Keratinocyte (primary cell): ENCODE data around the gene CPNE4. TPM values are rescaled to one million over a fixed set of nuclear protein-coding genes. Genes with fewer than 3 reads are reported as not detected.

ENCODE experiments used
- DNase-seq: peaks from one replicate; pipeline ENCODE4 v3.0.0-alpha.2; 2011; ENCODE audit warnings: low read depth, missing footprints, low spot score
- FAIRE-seq: peaks from 2 replicates; lab custom pipeline; 2011; peaks lifted over from hg19 to GRCh38; lab: Jason Lieb, UNC
- H2AFZ ChIP-seq: 2 replicates; pipeline ENCODE4 v1.6.0; 2012; ENCODE audit warnings: low read length, control low read depth, inconsistent platforms; ENCODE audit not compliant: control insufficient read depth
- H3K27ac ChIP-seq: 2 replicates; pipeline ENCODE4 v1.5.1; 2011; ENCODE audit warnings: low read length; ENCODE audit not compliant: control insufficient read depth, insufficient read depth
- H3K27me3 ChIP-seq: 3 replicates; pipeline ENCODE4 v1.6.0; 2011; ENCODE audit warnings: low read length; ENCODE audit not compliant: control insufficient read depth, insufficient read depth; ENCODE audit errors: extremely low read depth
- H3K36me3 ChIP-seq, 2 experiments: 2 replicates in 1 of 2; 3 replicates in 1 of 2; pipeline ENCODE4 v1.5.1; 2011; ENCODE audit warnings: low read length in 2 of 2, mild to moderate bottlenecking in 1 of 2; ENCODE audit not compliant: control insufficient read depth in 2 of 2, insufficient read depth in 2 of 2; ENCODE audit errors: extremely low read depth in 1 of 2
- H3K4me1 ChIP-seq: 3 replicates; pipeline ENCODE4 v1.5.1; 2011; ENCODE audit warnings: low read length; ENCODE audit not compliant: control insufficient read depth, insufficient read depth; ENCODE audit errors: extremely low read depth
- H3K4me2 ChIP-seq: 3 replicates; pipeline ENCODE4 v1.6.0; 2011; ENCODE audit warnings: low read depth, low read length; ENCODE audit not compliant: control insufficient read depth, insufficient read depth; ENCODE audit errors: extremely low read depth
- H3K4me3 ChIP-seq, 3 experiments: fragments of 200-600 bp in 1 of 3; sonication (generic) in 1 of 3; 2 replicates in 2 of 3; 3 replicates in 1 of 3; pipeline ENCODE4 v1.5.1; 2011 to 2016; ENCODE audit warnings: low read length in 3 of 3, mild to moderate bottlenecking in 3 of 3, control low read depth in 2 of 3, inconsistent platforms in 1 of 3, low read depth in 1 of 3, mixed read lengths in 1 of 3, mixed run types in 1 of 3, moderate library complexity in 1 of 3; ENCODE audit not compliant: control insufficient read depth in 2 of 3, insufficient read depth in 2 of 3; ENCODE audit errors: extremely low read depth in 1 of 3
- H3K79me2 ChIP-seq: 2 replicates; pipeline ENCODE4 v1.6.0; 2012; ENCODE audit warnings: low read length; ENCODE audit not compliant: control insufficient read depth, insufficient read depth
- H3K9ac ChIP-seq: 3 replicates; pipeline ENCODE4 v1.6.0; 2011; ENCODE audit warnings: low read length; ENCODE audit not compliant: control insufficient read depth, insufficient read depth; ENCODE audit errors: extremely low read depth
- H3K9me1 ChIP-seq: 3 replicates; pipeline ENCODE4 v1.6.0; 2011; ENCODE audit warnings: low read length; ENCODE audit not compliant: control insufficient read depth, insufficient read depth; ENCODE audit errors: extremely low read depth
- H3K9me3 ChIP-seq: 2 replicates; pipeline ENCODE4 v1.5.1; 2012; ENCODE audit warnings: low read depth, low read length; ENCODE audit not compliant: control insufficient read depth
- H4K20me1 ChIP-seq: 3 replicates; pipeline ENCODE4 v1.6.0; 2011; ENCODE audit warnings: low read length; ENCODE audit not compliant: control insufficient read depth, insufficient read depth; ENCODE audit errors: extremely low read depth
- CTCF ChIP-seq, 3 experiments: IDR thresholded peaks in 1 of 3; conservative IDR thresholded peaks in 1 of 3; optimal IDR thresholded peaks in 1 of 3; 2 replicates in 2 of 3; 3 replicates in 1 of 3; pipeline versions ENCODE3 to v1.5.1; 2011; ENCODE audit warnings: low read length in 3 of 3, mild to moderate bottlenecking in 3 of 3, moderate library complexity in 2 of 3, control low read depth in 1 of 3, inconsistent platforms in 1 of 3; ENCODE audit not compliant: insufficient read depth in 2 of 3; ENCODE audit errors: extremely low read depth in 1 of 3
- EZH2 ChIP-seq: IDR thresholded peaks from one replicate; pipeline ENCODE4 v1.6.1; 2012; ENCODE audit warnings: inconsistent platforms, mild to moderate bottlenecking, low read length, moderate library complexity
- dilution Hi-C: fragments of 300-500 bp; cut with MboI; formaldehyde crosslinking; loops from one replicate; pipeline ENCODE4 v1.7.0; 2020; ENCODE audit warnings: low sequenced_read_pairs; ENCODE audit not compliant: extremely low pct_ligation_motif_present
- polyA plus RNA-seq, 5 experiments: library from polyadenylated mRNA; depleted of rRNA in 3 of 5; stranded (reverse) in 3 of 5; stranded (forward) in 1 of 5; unstranded in 1 of 5; fragments of >200 nt; gene quantifications; 1 replicate in 1 of 5; 2 replicates in 3 of 5; 3 replicates in 1 of 5; pipeline versions ENCODE4 v1.2.1 to v1.2.3, GENCODE V29; 2011 to 2012; ENCODE audit warnings: missing spikeins in 2 of 5, low read depth in 1 of 5, low replicate concordance in 1 of 5

Gene CPNE4
- polyA plus RNA-seq, 1 donor (not counting 4 experiments of a cell fraction or from before 2014, with no cell fraction given) = 0.08 TPM

- peaks cover 2% of the 10 kb centered on the region for H3K4me1 ChIP-seq
- dilution Hi-C loops = no loop called here
- DNase-seq = no peak
- H3K9me1 ChIP-seq = no peaks in the 10 kb centered on the region
- no peak overlapping the region for H2AFZ ChIP-seq
- no peak for FAIRE-seq
- no peak overlapping the region for H3K9ac ChIP-seq
- H3K27ac ChIP-seq = no peak overlapping the region
- H3K36me3 ChIP-seq = no peaks in the 10 kb centered on the region
- H3K4me3 ChIP-seq = no peak overlapping the region
- TF ChIP-seq EZH2 = no peak
- no peaks in the 10 kb centered on the region for H3K9me3 ChIP-seq
- H4K20me1 ChIP-seq = no peaks in the 10 kb centered on the region
- no peak overlapping the region for H3K4me2 ChIP-seq
- no peaks in the 10 kb centered on the region for H3K27me3 ChIP-seq
- no peaks in the 10 kb centered on the region for H3K79me2 ChIP-seq
These were observed 20.7 kb downstream of the CPNE4 start for GRCh38 chr3:132014105-132014504.

- Histone ChIP-seq H3K4me1 (no peaks in the 10 kb centered on the region), H3K36me3 (no peaks in the 10 kb centered on the region), H3K79me2 (no peaks in the 10 kb centered on the region), H3K4me2 (no peak overlapping the region), H3K4me3 (no peak overlapping the region), H3K27ac (no peak overlapping the region), H3K9ac (no peak overlapping the region), H2AFZ (no peak overlapping the region), H3K9me1 (no peaks in the 10 kb centered on the region), H3K27me3 (no peaks in the 10 kb centered on the region), H4K20me1 (no peaks in the 10 kb centered on the region), H3K9me3 (no peaks in the 10 kb centered on the region)
- DNase-seq = no peak
- FAIRE-seq = no peak
- TF ChIP-seq CTCF (optimal IDR thresholded peaks at IDR 0.05 in 1 of 3, IDR thresholded peaks at IDR 0.05 in 1 of 3, conservative IDR thresholded peaks at IDR 0.05 in 1 of 3; ENCODE audit: extremely low read depth in 1 of 3, insufficient read depth in 2 of 3, low read length in 3 of 3) (no peak), EZH2 (no peak)
- dilution Hi-C loops = no loop called here
These were observed 25.6 kb downstream of the CPNE4 start for GRCh38 chr3:132009241-132009640.

- no peaks in the 10 kb centered on the region for H4K20me1 ChIP-seq
- no peak for TF ChIP-seq CTCF (optimal IDR thresholded peaks at IDR 0.05 in 1 of 3, IDR thresholded peaks at IDR 0.05 in 1 of 3, conservative IDR thresholded peaks at IDR 0.05 in 1 of 3; ENCODE audit: extremely low read depth in 1 of 3, insufficient read depth in 2 of 3, low read length in 3 of 3)
- TF ChIP-seq EZH2 = no peak
- no peak overlapping the region for H2AFZ ChIP-seq
- H3K9me1 ChIP-seq = no peaks in the 10 kb centered on the region
- no peaks in the 10 kb centered on the region for H3K4me1 ChIP-seq
- dilution Hi-C loops = no loop called here
- H3K36me3 ChIP-seq = no peaks in the 10 kb centered on the region
- DNase-seq (no peak), FAIRE-seq (no peak)
- H3K4me2 ChIP-seq = no peak overlapping the region
- no peak overlapping the region for H3K9ac ChIP-seq
- H3K79me2 ChIP-seq = no peaks in the 10 kb centered on the region
- no peaks in the 10 kb centered on the region for H3K9me3 ChIP-seq
- H3K27me3 ChIP-seq = no peaks in the 10 kb centered on the region
- H3K4me3 ChIP-seq = no peak overlapping the region
- H3K27ac ChIP-seq = no peak overlapping the region
These were observed 26.0 kb downstream of the CPNE4 start for GRCh38 chr3:132008837-132009236.
